CD4-positive, alpha-beta T cell treated with Interleukin-15 for 1 hour (primary cell): ENCODE measurements around the gene HAUS7.

Source experiments
- DNase-seq: peaks from one replicate; pipeline ENCODE4 v3.0.0-alpha.2; 2020

The HAUS7 gene

DNA sequence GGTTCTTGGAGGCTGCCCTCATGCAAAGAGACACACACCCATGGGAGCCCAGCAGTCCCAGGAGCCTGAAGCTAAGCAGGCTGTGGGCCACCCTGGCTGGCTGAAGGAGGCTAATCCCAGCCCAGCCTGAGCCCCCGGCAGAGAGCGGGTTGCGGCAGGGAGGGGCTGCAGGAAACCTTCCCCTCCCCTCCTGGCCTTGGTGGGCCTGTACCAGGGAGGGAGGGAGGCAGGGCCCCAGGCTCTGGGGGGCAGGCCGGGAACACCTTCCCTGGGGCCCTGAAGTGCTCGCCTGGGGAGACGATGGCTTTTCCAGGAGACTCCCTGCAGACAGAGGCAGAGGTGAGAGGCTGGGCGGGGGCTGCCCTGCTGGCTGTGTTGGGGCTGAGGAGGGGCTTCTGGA, 28.1 kb upstream of the HAUS7 start:
- DNase-seq: no peak

- DNase-seq: no peak
Measured at GRCh38 chrX:153496590-153496959, 26.2 kb upstream of the HAUS7 start.

GRCh38 chrX:153495903-153496589, 25.7 kb upstream of the HAUS7 start:
- DNase-seq: no peak

DNA sequence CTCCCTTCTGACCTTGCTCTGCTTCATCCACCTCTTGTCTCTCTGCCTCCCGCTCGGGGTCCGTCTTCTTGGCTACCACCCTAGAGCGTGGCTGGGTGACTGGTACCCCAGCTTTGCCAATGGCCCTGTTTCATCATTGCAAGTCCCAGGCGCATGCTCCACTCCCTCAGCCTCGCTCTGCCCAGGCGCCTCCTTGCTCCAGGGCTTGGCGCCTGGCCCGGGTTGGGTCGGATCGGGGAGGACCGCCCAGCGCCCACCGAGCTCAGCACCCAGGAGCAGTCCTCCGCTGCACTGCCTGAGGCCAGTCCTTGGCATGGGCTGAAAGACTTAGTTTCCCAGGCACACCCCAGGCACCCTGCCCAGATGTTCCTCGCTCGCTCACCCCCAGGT, 25.0 kb upstream of the HAUS7 start:
- DNase-seq: no peak

DNA sequence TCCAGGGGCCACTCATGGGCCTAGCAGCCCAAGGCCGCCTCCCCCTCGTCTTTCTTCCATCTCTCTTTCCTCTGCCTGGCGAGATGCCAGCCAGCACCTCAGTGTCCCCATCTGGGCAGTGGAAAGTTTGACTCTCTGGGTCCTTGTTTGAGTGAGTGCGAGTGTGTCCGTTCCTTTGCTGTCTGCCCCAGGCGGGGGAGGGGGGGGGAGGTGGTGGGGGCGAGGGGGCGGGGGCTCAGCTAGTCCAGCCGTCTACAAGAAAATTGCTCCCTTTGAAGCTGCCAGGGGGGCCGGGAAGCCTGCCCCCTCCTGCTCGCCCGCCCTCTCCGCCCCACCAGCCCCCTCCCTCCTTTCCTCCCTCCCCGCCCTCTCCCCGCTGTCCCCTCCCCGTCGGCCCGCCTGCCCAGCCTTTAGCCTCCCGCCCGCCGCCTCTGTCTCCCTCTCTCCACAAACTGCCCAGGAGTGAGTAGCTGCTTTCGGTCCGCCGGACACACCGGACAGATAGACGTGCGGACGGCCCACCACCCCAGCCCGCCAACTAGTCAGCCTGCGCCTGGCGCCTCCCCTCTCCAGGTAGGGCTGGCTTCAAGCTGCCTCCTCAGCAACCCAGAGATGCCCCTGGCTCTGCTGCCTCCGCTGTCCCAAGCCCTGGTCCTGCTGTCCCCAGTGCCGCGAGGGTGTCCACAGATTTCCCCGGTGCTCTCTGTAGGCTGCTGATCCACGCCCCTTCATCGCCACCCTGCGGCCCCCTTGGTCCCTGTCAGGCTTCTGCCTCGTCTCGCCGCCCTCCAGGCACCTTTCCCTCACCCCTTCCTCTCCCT, 24.4 kb upstream of the HAUS7 start, which contains the start of gene BGN:
TSS of gene BGN (plus strand) at position 440 of the 821 bp plus-strand sequence. CDS start 9,652 bp downstream, outside the sequence.
- no peak for DNase-seq

GRCh38 chrX:153494061-153494460, 23.7 kb upstream of the HAUS7 start:
- DNase-seq: no peak

DNA sequence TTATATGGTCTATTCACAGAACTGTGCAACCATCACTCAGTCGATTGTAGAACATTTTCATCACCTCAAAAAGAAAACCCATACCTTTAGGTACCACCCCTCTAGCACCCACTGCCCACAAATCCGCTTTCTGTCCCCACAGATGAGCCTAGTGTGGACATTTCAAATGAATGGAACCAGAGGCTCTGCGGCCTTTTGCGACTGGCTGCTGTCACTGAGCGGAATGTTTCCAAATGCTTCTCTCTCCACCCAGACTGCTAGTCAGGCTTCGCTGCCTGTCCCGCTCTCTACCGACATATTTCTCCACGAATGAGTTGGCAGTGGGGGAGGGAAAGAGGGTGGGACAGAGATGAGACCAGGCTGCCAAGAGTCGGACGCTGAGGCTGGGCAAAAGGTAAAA, 22.7 kb upstream of the HAUS7 start:
- no peak for DNase-seq

DNA sequence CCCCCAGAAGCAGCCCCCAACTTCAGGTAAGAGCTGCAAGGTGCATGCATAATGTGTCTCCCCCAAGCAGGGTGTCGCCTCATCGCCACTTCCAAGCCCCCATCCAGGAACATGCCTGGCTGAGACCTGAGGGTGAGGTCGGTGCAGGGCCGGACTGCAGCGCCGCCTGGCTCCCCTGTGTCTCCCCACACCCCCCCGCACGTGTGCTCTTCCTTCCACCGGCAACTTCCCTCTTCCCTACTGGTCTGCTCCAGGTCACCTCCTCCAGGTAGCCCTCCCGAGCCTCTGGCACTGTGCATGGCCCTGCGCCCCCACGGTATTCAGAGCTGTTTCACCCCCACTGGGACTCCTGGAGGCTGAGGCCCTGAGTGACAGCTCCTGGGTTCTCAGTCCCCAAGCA, 22.2 kb upstream of the HAUS7 start:
- no peak for DNase-seq

- no peak for DNase-seq
Measured at GRCh38 chrX:153491918-153492317, 21.5 kb upstream of the HAUS7 start.

DNA sequence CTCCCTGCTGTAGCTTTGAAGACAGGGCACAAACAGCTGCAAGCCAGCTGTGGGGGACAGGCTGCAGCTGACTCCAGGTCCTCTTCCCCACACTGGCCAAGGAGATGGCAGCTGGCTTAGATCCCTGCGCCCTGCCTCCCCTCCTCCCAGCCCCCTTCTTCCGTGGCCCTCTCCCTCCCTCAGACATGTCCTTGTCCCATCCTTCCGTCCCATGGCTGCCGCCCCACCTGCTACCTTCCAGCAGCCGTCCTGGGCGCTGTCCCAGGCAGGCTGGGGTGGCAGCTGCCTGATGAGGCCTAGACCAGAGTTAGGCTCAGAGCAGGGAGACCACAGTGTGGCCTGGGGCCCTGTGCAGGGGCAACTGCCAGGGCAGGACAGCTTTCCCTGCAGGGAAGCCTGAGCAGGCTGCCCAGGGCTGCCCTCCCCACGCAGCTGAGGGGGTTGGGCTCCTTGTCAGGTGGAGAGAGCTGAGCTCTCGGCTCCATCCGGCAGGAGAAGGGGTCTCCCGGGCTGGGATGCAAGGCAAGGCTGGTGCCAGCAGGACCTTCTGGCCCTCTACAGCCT, 21.1 kb upstream of the HAUS7 start:
- DNase-seq: no peak

DNA sequence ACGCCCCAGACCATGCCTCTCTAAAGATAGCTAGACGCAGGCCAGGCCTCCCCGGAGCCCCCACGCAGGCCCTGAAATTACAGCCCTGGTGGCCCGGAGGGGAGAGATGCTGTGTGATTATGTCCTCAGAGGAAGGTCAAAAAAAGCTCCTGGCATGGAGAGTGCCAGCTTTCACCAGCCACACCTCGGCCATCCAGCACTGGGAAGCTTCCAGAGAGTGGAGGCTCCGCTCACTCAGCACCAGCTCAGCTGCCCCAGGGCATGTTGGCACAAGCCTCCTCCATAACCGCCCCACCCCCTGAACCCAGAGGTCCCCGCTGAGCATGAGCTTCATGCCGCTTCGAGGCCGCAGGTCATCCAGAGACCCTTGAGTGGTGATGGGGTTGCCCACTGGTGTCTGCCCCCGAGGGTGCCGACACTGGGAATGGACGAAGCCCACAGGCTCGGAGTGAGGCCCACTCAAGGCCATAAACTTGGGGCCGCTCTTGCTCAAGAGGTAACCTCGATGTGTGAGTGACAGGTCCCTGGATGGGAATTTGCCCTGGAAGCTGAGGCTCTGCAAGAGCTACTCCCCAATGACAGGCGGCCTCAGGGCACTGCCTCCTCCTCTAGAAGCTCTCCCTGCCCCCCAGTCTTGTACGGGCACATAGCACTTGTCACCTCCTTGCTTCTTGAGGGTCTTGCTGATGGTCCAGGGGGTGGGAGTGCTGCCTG, 20.0 kb upstream of the HAUS7 start:
- DNase-seq: no peak

DNA sequence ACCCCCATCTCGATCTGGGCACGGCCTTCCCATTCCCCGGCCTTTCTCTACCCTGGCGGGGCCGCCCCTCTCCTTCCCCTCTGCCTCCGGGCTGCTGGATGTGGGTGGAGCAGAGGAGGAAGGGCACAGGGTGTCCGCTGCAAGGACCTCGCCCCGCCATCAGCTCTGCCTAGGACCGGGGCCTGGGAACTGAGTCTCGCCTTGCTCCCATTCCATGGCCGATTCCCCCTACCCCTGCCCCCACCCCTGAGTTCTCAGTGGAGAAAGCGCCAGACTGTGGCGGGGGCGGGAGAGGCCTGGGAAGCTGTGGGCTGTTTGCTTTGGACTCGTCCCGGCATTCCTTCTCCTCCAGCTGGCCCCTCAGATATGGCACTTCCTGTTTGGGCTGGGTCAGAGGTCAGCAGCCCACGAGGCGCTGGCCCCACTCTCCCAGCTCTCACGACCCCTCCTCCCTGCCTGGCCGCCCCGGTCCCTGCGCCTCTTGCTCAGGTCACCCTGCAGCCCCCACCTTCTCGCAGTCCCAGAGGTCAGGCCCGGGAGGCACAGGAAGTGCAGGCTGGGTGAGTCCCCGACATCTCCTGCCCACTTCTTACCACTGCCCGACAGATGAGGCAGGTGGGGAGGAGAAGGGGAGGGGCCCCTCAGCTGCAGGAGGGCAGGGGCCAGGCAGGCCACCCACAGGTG, 18.0 kb upstream of the HAUS7 start:
- no peak for DNase-seq

GRCh38 chrX:153487590-153488071, 17.3 kb upstream of the HAUS7 start:
- DNase-seq: no peak

- no peak for DNase-seq
Measured at GRCh38 chrX:153486171-153486570, 15.8 kb upstream of the HAUS7 start.

DNA sequence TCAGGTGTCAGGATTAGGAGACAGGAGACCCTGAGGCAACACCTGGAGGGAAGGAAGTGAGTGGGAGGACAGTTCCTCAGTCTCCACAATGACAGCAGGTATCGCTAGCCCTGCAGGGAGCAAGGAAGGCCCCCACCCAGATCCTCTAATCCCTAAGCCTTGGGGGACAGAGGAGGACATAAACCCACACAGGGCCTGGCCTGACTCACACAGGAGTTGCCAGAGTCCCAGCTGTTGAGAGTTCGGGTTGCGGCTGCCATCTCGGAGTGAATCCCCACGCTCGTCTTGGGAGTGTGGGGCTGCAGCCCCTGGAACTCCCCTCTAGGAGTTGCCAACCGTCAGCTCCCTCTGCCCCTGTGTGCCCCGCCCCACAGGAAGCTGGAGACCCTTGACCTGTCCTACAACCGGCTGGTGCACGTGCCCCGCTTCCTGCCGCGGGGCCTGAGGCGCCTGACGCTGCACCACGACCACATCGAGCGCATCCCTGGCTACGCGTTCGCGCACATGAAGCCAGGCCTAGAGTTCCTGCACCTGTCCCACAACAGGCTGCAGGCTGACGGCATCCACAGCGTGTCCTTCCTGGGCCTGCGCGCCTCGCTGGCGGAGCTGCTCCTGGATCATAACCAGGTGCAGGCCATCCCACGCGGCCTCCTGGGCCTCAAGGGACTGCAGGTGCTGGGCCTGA, 15.2 kb upstream of the HAUS7 start:
- DNase-seq: no peak

DNA sequence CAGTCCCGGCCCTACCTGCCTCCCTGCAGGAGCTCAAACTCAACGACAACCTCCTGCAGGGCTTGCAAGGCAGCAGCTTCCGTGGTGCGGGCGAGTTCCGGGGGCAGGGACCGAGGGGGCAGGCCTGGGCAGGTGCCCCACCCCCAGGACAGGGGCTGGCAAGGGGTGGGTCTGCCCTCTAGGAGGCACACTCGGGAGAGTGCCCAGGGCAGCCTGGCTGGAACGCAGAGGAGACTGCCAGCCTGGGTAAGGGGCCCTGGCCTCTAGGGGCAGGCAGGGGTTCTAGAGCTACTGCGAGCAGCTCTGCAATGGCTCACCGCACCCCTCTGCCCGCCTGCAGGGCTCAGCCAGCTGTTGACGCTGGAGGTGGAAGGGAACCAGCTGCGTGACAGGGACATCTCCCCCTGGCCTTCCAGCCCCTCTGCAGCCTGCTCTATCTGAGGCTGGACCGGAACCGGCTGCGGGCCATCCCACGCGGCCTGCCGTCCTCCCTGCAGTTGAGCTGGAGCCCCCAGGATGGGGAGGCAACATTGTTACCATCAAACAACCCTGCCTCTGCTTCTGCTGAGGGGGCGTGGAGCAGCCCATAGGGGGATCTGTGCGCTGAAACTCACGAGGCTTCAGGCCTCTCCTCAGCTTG, 12.1 kb upstream of the HAUS7 start:
- no peak for DNase-seq

DNA sequence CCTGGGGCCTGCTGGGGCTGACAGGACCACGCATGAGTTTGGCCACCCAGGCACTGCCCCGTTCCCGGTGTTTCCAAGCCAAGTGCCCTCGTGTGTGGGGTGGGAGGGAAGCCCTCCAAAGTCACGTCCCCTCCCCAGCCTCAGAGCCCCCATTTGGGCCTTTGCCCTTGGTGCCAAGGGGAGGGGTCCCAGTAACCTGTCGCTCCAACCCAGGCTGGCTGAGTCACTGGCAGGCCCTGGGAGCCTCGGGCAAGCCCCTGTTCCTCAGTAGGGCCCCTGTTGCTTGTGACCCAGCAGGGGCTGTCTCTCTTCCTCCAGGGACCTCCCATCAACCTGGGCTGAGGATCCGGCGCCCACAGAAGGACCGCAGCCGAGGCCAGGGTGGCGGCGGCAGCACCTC, 10.7 kb upstream of the HAUS7 start:
- no peak for DNase-seq

DNA sequence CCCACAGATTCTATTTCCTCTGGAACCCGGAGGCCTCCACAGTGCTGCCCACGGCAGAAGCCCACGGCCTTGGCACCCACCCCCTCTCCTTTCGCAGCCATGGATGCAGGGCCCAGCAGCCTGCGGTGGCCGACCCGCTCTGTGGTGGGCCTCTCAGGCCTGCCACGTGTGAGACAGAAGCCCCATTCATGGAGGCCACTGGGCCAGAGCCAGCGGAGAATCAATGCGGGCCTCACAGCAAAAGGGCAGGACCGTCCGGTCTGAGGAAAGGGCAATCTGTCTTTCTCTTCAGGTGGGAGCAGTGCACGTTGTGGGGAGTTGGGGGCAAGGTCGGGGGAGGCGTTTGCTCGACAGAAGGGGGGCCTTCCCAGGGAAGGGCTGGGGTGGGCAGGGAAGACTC, 8.4 kb upstream of the HAUS7 start:
- no peak for DNase-seq

- DNase-seq: no peak
Measured at GRCh38 chrX:153477901-153478300, 7.5 kb upstream of the HAUS7 start.

- DNase-seq: no peak
Measured at GRCh38 chrX:153477364-153477857, 7.0 kb upstream of the HAUS7 start.

DNA sequence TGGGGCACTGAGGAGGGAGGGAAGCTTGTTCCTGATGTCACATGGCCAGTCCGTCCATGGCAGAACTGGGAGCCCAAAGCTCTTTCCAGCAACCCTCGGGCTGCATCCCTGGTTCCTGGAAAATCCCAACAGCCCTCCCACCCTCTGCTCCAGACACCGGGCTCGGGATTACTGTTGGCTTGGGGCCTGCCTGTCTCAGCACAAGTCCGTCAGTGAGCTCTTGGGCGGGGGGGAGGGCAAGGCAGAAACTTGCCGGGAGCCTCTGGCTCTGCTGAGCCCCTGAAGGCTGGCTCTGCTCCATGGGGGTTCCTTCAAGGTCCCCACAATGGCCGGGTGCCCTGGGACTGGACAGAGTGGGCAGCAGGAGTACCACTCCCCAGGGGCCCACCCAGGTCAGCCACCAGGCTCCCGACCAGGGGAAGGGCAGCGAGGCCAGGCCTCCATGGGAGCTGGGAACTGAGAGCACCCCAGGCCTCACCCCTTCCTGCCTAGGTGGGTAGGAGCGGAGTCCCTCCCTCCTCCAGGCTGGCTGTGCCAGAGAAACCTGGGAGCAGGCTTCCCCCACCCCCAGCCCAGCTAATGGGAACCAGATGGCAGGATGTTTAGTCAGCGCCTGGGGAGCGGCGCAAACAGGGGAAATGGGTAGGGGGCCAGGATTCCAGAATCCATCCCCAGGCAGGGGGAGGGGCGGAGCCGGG, 6.4 kb upstream of the HAUS7 start:
- no peak for DNase-seq
